HG03175 (cell line): ENCODE data around the gene SLC31A2.
"Not testable (repeated sequence)": the region's sequence is repeated elsewhere in the genome, so short reads cannot be mapped to it uniquely, and the experiment has no call there.

ENCODE experiments used
- ATAC-seq: cut with Tn5 transposase; IDR thresholded peaks from one replicate; pipeline ENCODE4 v1.9.1; 2021; ENCODE audit warnings: mild to moderate bottlenecking, moderate library complexity; ENCODE audit not compliant: unreplicated experiment

The SLC31A2 gene

GRCh38 chr9:113149561-113149960 is 1.2 kb upstream of the SLC31A2 start:
- ATAC-seq = not testable (repeated sequence)

DNA sequence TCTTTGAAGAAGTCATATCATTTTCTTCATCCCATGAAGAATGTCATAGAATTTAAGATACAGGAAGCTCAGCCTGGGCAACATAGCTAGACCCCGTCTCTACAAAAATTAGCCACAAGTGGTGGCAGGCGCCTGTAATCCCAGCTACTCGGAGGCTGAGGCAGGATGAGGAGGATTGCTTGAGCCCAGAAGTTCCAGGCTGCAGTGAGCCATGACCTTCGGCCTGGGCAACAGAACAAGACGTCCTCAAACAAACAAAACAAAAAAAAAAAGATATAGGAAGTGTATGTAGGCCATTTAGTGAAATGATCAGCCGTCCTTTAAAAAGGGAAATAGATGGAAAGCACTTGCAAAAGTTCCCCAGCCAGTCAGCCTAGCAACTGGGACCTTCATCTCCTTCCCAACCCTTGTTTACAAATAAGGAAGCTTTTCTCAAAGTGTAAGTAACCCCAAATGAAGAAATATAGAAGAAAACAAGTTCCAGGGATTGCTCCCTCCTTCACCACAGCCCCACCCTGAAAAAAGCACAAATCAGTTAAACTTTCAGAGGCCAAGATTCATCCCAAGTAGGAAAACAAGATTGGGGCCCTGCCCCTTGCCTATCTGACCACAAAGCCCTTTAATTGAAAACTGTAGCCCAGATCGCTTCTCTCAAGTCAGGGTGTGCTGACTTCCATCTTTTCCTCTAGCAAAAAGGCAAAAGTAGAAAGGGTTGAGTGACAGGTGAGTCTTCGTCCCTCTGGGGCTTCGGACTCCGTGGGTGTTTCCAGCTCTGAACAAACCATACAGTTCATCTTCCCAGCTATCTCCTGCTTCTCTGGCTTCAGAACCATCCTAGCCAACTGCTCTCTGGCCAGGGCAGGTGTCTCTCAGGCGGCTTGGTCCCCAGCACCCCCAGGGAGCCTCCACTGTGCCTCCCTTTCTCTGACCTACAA is 1.2 kb downstream of the SLC31A2 start:
- ATAC-seq = no peak

- ATAC-seq = no peak
These were observed 1.9 kb downstream of the SLC31A2 start for GRCh38 chr9:113152699-113153098.

- no peak for ATAC-seq
These were observed 2.8 kb downstream of the SLC31A2 start for GRCh38 chr9:113153599-113153998.

- no peak for ATAC-seq
These were observed 3.7 kb downstream of the SLC31A2 start for GRCh38 chr9:113154471-113154870.

- no peak for ATAC-seq
These were observed 4.1 kb downstream of the SLC31A2 start for GRCh38 chr9:113154946-113155345.

GRCh38 chr9:113155911-113156588 is 5.2 kb downstream of the SLC31A2 start:
- ATAC-seq = no peak

DNA sequence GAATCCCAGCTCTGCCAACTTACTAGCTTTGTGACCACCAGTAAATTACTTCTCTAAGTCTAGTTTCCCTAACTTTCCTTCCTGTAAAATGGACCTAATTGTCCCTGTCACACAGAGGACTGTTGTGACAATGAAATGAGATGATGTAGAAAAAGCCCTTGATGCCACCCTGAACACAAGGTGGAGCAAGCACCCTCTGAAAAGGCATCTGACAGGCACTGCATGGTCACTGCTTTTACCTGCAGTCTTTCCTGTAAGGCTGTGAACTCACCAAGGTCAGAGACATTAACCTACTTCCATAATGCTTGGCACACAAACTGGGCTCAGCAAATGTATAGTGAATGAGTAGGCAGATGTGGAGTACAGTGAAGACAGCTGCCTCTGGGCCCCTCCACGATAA is 6.1 kb downstream of the SLC31A2 start:
- ATAC-seq = no peak

- no peak for ATAC-seq
These were observed 7.6 kb downstream of the SLC31A2 start for GRCh38 chr9:113158446-113158845.

- no peak for ATAC-seq
These were observed 9.8 kb downstream of the SLC31A2 start for GRCh38 chr9:113160571-113160970.

DNA sequence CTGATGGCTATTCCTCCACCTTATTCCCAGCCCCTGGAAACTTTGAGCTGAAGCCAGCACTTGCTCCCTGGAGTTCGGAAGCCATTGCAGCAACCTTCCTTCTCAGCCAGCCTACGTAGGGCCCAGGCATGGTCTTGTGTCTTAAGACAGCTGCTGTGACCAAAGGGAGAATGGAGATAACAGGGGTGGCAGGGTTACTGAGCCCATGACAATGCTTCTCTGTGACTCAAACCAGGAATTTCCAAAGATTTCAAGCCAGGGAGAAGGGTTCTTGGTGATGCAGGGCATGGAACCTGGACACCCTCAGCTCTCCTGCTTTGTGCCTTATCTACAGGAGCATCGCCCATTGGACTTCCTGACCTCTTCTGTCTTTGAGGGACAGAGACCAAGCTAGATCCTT is 12.2 kb downstream of the SLC31A2 start:
- no peak for ATAC-seq

- ATAC-seq = no peak
These were observed 13.9 kb downstream of the SLC31A2 start for GRCh38 chr9:113164536-113165300.

GRCh38 chr9:113166039-113166438 is 15.2 kb downstream of the SLC31A2 start:
- ATAC-seq = no peak

- no peak for ATAC-seq
These were observed 18.0 kb downstream of the SLC31A2 start for GRCh38 chr9:113168809-113169208.

DNA sequence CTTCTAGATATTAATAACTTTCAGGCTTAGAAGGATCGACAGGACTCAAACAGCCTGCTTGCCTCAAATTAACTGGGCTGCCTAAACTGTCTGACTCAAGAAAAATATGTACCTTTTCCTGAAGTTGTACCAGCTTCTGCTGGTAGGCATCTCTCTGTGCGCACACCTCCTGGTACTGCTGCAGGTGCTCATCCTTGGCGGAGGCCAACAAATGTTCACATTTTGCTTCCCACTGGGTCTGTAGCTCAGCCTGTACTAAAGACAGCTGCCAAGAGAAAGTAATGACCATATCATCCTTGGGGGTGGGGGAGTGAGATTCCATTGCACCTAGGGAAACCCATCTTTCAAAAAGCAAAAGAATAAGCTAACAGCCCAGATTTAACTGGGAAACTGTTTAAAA is 22.5 kb downstream of the SLC31A2 start:
- no peak for ATAC-seq

- ATAC-seq = no peak
These were observed 26.0 kb downstream of the SLC31A2 start for GRCh38 chr9:113176803-113177202.

DNA sequence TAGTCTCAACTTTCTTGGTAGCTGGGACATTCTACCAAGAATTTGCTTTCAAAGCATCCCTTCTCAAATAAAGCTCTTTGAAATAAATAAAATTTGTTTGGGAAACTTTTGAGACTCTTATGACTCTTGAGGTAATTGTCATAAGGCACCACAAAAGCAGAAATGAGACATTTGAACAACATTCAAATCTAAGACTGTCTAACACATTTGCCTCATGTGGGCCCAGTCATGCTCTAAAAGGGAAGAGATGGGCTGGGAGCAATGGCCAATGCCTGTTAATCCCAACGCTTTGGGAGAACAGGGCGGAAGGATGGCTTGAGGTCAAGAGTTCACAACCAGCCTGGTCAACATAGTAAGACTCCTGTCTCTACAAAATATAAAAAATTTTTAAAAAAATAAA is 26.4 kb downstream of the SLC31A2 start:
- no peak for ATAC-seq

DNA sequence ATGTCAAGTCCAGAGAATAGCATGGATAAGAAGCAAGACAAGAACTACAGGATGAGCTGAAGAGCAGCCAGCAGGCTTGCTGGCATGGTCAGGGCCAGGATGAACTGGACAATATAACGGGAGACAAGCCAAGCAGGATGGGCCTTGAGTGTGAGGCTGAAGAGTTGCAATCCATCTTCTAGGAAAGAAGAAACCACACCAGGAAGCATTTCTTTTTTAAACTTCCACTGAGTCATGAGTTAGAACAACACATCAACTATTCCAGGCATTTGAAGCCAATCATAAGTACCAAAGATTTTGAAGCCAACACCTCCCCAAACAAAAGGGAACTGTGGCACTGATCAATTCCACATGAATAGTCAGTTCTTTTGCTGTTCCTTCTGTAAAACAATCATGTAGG is 27.3 kb downstream of the SLC31A2 start:
- no peak for ATAC-seq

- no peak for ATAC-seq
These were observed 29.0 kb downstream of the SLC31A2 start for GRCh38 chr9:113179839-113180238.

- no peak for ATAC-seq
These were observed 30.4 kb downstream of the SLC31A2 start for GRCh38 chr9:113181165-113181564.

GRCh38 chr9:113183956-113184488 is 33.2 kb downstream of the SLC31A2 start:
- ATAC-seq = no peak
